Neuron (in vitro differentiated cells): ENCODE measurements around the gene OR4L1.
"Not testable (repeated sequence)": the region's sequence is repeated elsewhere in the genome, so short reads cannot be mapped to it uniquely, and the experiment has no call there.

Experiments used
- H2AFZ ChIP-seq: one replicate; pipeline ENCODE4 v1.6.1; 2013; ENCODE audit warnings: low read depth, mild to moderate bottlenecking, inconsistent platforms, low read length, moderate library complexity
- H3K27me3 ChIP-seq: one replicate; pipeline ENCODE4 v1.6.1; 2013; ENCODE audit warnings: low read length; ENCODE audit not compliant: insufficient read depth
- H3K36me3 ChIP-seq: one replicate; pipeline ENCODE4 v1.6.1; 2013; ENCODE audit warnings: low read length; ENCODE audit not compliant: insufficient read depth
- H3K4me1 ChIP-seq: one replicate; pipeline ENCODE4 v1.6.1; 2013; ENCODE audit warnings: low read length; ENCODE audit not compliant: insufficient read depth
- H3K4me3 ChIP-seq: 2 replicates; pipeline ENCODE4 v1.5.1; 2013; ENCODE audit warnings: mild to moderate bottlenecking, low read length, moderate library complexity
- H3K9me3 ChIP-seq: one replicate; pipeline ENCODE4 v1.6.1; 2013; ENCODE audit warnings: low read length

OR4L1 gene

GRCh38 chr14:20059745-20060144, at the start of gene OR4L1:
Gene OR4L1, plus strand, starts transcription at chr14:20060045. Its CDS starts 0 bp downstream, at chr14:20060045.
- H3K4me3 ChIP-seq = no peak within 1 kb of the TSS
- H3K27me3 ChIP-seq = no peaks in the 10 kb centered on the region
- no peaks in the 10 kb centered on the region for H3K9me3 ChIP-seq

GRCh38 chr14:20019257-20019865, 40.5 kb upstream of the OR4L1 start, which contains the start of gene OR4K14:
Gene OR4K14, minus strand, starts transcription at chr14:20019307. Its CDS starts 4,114 bp downstream, at chr14:20015193.
- Histone ChIP-seq H3K27me3 (no peaks in the 10 kb centered on the region), H3K9me3 (no peaks in the 10 kb centered on the region), H3K4me3 (no peak within 1 kb of the TSS), H3K4me1 (no peaks in the 10 kb centered on the region), H3K36me3 (no peaks in the 10 kb centered on the region), H2AFZ (no peak within 1 kb of the TSS)

More at GRCh38 chr14:20059745-20060144, at the start of gene OR4L1:
- no peaks in the 10 kb centered on the region for H3K4me1 ChIP-seq
- no peaks in the 10 kb centered on the region for H3K36me3 ChIP-seq
- H2AFZ ChIP-seq = no peak within 1 kb of the TSS

GRCh38 chr14:20031058-20031457, 28.8 kb upstream of the OR4L1 start:
- Histone ChIP-seq H3K4me1 (no peaks in the 10 kb centered on the region), H3K36me3 (no peaks in the 10 kb centered on the region), H3K9me3 (no peaks in the 10 kb centered on the region), H3K4me3 (no peak overlapping the region), H3K27me3 (peaks cover 3% of the 10 kb centered on the region), H2AFZ (no peak overlapping the region)

GRCh38 chr14:20035449-20035848, 24.4 kb upstream of the OR4L1 start:
- Histone ChIP-seq H3K9me3 (no peaks in the 10 kb centered on the region), H3K36me3 (no peaks in the 10 kb centered on the region), H2AFZ (no peak overlapping the region)

GRCh38 chr14:20035938-20036337, 23.9 kb upstream of the OR4L1 start, which contains the start of gene OR4K13:
Gene OR4K13, minus strand, starts transcription at chr14:20036038. Its CDS starts 1,280 bp downstream, at chr14:20034758.
- Histone ChIP-seq H2AFZ (no peak within 1 kb of the TSS), H3K4me1 (no peaks in the 10 kb centered on the region), H3K9me3 (no peaks in the 10 kb centered on the region), H3K4me3 (no peak within 1 kb of the TSS), H3K27me3 (peaks cover 3% of the 10 kb centered on the region), H3K36me3 (no peaks in the 10 kb centered on the region)

More at GRCh38 chr14:20035449-20035848, 24.4 kb upstream of the OR4L1 start:
- no peaks in the 10 kb centered on the region for H3K4me1 ChIP-seq
- H3K4me3 ChIP-seq = no peak overlapping the region
- H3K27me3 ChIP-seq = peaks cover 3% of the 10 kb centered on the region

GRCh38 chr14:20044243-20044642, 15.6 kb upstream of the OR4L1 start:
- no peak overlapping the region for H3K4me3 ChIP-seq
- H3K9me3 ChIP-seq = no peaks in the 10 kb centered on the region
- H3K27me3 ChIP-seq = no peaks in the 10 kb centered on the region
- no peaks in the 10 kb centered on the region for H3K4me1 ChIP-seq
- no peak overlapping the region for H2AFZ ChIP-seq
- H3K36me3 ChIP-seq = no peaks in the 10 kb centered on the region

GRCh38 chr14:20048202-20048601, 11.6 kb upstream of the OR4L1 start:
- Histone ChIP-seq H3K4me1 (no peaks in the 10 kb centered on the region), H3K9me3 (no peaks in the 10 kb centered on the region), H2AFZ (no peak overlapping the region), H3K27me3 (no peaks in the 10 kb centered on the region), H3K36me3 (no peaks in the 10 kb centered on the region), H3K4me3 (no peak overlapping the region)

- Histone ChIP-seq H3K9me3 (no peaks in the 10 kb centered on the region), H3K36me3 (no peaks in the 10 kb centered on the region)
Observed at GRCh38 chr14:20092050-20092449, 32.2 kb downstream of the OR4L1 start.

GRCh38 chr14:20093442-20093841, 33.6 kb downstream of the OR4L1 start:
- no peak overlapping the region for H2AFZ ChIP-seq
- H3K9me3 ChIP-seq = no peaks in the 10 kb centered on the region
- no peaks in the 10 kb centered on the region for H3K27me3 ChIP-seq
- no peaks in the 10 kb centered on the region for H3K36me3 ChIP-seq
- no peak overlapping the region for H3K4me3 ChIP-seq
- no peaks in the 10 kb centered on the region for H3K4me1 ChIP-seq

More at GRCh38 chr14:20092050-20092449, 32.2 kb downstream of the OR4L1 start:
- no peak overlapping the region for H3K4me3 ChIP-seq
- no peak overlapping the region for H2AFZ ChIP-seq
- H3K4me1 ChIP-seq = no peaks in the 10 kb centered on the region
- H3K27me3 ChIP-seq = no peaks in the 10 kb centered on the region

GRCh38 chr14:20098926-20099770, 39.3 kb downstream of the OR4L1 start:
- H3K27me3 ChIP-seq, H3K9me3 ChIP-seq, H2AFZ ChIP-seq, H3K4me1 ChIP-seq, H3K4me3 ChIP-seq, H3K36me3 ChIP-seq: not testable (repeated sequence)

- no peaks in the 10 kb centered on the region for H3K4me1 ChIP-seq
- no peak within 1 kb of the TSS for H2AFZ ChIP-seq
- H3K36me3 ChIP-seq = no peaks in the 10 kb centered on the region
- no peak within 1 kb of the TSS for H3K4me3 ChIP-seq
- H3K27me3 ChIP-seq = no peaks in the 10 kb centered on the region
- H3K9me3 ChIP-seq = no peaks in the 10 kb centered on the region
Observed at GRCh38 chr14:20110438-20110837, 50.6 kb downstream of the OR4L1 start, which contains the start of gene OR4K17. Gene OR4K17, plus strand, starts transcription at chr14:20110739. Its CDS starts 6,761 bp downstream, at chr14:20117500.
